Upper lobe of right lung (tissue), 1 donor: ENCODE measurements around the gene SAMD4A. TPM values are rescaled to one million over a fixed set of nuclear protein-coding genes. Genes with fewer than 3 reads are reported as not detected.

Experiments
- ATAC-seq: fragments of 200-7000 bp; cut with Tn5 transposase; one replicate; pipeline ENCODE4 v1.9.1; 2020; ENCODE audit warnings: mild to moderate bottlenecking, moderate library complexity
- DNase-seq: peaks from one replicate; pipeline ENCODE4 v3.0.0-alpha.2; 2020
- H3K27ac ChIP-seq: fragments of 200-600 bp; one replicate; pipeline ENCODE4 v1.8.0; 2022
- H3K27me3 ChIP-seq: fragments of 200-600 bp; one replicate; pipeline ENCODE4 v1.8.0; 2022; ENCODE audit warnings: mild to moderate bottlenecking
- H3K36me3 ChIP-seq: fragments of 200-600 bp; one replicate; pipeline ENCODE4 v1.8.0; 2022
- H3K4me1 ChIP-seq: fragments of 200-600 bp; one replicate; pipeline ENCODE4 v1.8.0; 2022
- H3K4me3 ChIP-seq: fragments of 200-600 bp; one replicate; pipeline ENCODE4 v1.8.0; 2022; ENCODE audit warnings: mild to moderate bottlenecking
- H3K9me3 ChIP-seq: fragments of 200-600 bp; one replicate; pipeline ENCODE4 v1.8.0; 2022
- intact Hi-C: fragments of 100-400 bp; cut with DNase I; formaldehyde crosslinking; loops from one replicate; pipeline ENCODE4 v1.11.0; 2022
- total RNA-seq: library from RNA; stranded (reverse); fragmentation: NEBNext Ultra II Directional; extraction: Animal tissue kit (Norgen Biotek cat#: 25700); gene quantifications from one replicate; pipeline ENCODE4 v1.2.1, GENCODE V29; 2021
- TF ChIP-seq, protein P1 (sequence below): fragments of 200-600 bp; IDR thresholded peaks from one replicate; pipeline ENCODE4 v1.8.0; 2022; ENCODE audit warnings: antibody characterized with exemption
- donor health status: DM: no; HTN: yes; CAD: no; lungs with severe emphysema.

Gene SAMD4A
- total RNA-seq, 1 donor from 2014 or later = 39.1 TPM

GRCh38 chr14:54788701-54789100 lies 221.8 kb downstream of the SAMD4A start:
- no peak for ATAC-seq
- peaks cover 33% of the 10 kb centered on the region for H3K36me3 ChIP-seq
- intact Hi-C loops = no loop called here
- no peaks in the 10 kb centered on the region for H3K27me3 ChIP-seq
- no peak for DNase-seq
- no peaks in the 10 kb centered on the region for H3K9me3 ChIP-seq
- H3K4me3 ChIP-seq = no peak overlapping the region
- TF ChIP-seq, protein P1, sequence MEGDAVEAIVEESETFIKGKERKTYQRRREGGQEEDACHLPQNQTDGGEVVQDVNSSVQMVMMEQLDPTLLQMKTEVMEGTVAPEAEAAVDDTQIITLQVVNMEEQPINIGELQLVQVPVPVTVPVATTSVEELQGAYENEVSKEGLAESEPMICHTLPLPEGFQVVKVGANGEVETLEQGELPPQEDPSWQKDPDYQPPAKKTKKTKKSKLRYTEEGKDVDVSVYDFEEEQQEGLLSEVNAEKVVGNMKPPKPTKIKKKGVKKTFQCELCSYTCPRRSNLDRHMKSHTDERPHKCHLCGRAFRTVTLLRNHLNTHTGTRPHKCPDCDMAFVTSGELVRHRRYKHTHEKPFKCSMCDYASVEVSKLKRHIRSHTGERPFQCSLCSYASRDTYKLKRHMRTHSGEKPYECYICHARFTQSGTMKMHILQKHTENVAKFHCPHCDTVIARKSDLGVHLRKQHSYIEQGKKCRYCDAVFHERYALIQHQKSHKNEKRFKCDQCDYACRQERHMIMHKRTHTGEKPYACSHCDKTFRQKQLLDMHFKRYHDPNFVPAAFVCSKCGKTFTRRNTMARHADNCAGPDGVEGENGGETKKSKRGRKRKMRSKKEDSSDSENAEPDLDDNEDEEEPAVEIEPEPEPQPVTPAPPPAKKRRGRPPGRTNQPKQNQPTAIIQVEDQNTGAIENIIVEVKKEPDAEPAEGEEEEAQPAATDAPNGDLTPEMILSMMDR = no peak
- no peak overlapping the region for H3K27ac ChIP-seq
- no peaks in the 10 kb centered on the region for H3K4me1 ChIP-seq

DNA sequence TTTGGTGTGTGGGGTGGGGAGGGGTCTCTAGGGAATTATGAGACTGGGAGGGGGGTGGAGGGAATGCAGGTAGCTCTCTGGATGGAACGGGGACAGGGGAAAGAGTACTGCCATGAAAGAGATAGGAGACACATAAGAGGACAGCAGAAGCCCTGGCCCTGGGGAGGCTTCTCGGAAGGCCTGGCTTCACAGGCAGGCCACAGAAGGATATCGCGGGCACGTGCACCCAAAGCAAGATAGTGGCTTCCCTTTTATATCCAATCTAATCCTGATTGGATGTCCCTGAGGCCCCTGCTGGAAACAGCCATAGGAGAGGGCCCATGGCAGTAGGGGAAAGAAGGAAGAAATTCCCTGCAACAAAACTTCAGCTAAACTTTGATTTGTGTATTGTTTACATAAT lies 222.2 kb downstream of the SAMD4A start:
- DNase-seq (no peak), ATAC-seq (no peak)
- H3K9me3 ChIP-seq = no peaks in the 10 kb centered on the region
- H3K4me1 ChIP-seq = no peaks in the 10 kb centered on the region
- H3K27ac ChIP-seq = no peak overlapping the region
- TF ChIP-seq, protein P1 = no peak
- H3K36me3 ChIP-seq = peaks cover 33% of the 10 kb centered on the region
- intact Hi-C loops = no loop called here
- H3K4me3 ChIP-seq = no peak overlapping the region
- H3K27me3 ChIP-seq = no peaks in the 10 kb centered on the region

DNA sequence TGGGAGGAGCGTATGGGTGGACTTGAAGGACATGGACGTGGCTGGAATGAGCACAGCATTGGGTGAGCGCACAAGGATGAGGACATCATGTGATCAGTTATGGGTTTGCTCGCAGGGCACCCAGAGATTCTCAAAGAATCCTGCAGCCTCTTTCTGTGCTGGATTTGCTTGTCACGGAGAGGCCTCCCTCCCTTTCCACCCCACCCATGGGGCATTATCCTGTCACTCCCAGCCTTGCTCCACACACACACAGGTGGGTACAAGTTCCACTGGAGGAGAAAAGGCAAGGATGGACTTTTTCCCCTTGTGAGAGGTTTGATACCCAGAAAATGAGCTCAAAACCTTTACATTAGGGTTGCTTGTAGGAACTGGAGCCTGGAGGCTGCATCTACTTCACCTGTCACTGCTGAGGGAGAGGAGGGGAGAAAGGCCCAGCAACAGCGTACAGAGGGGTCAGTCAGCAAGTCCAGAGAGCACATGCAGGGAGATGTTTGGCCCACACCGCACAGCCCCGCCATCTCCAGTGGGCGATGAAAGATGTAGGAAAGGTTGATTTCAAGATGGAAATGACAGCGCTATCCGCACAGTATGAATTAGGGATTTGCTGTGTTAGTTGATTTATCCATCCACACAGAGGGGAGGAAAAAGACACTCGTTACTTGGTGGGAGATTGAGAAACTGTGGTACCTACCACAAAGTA lies 223.0 kb downstream of the SAMD4A start:
- Histone ChIP-seq H3K4me1 (no peaks in the 10 kb centered on the region), H3K27ac (no peak overlapping the region), H3K9me3 (no peaks in the 10 kb centered on the region), H3K27me3 (no peaks in the 10 kb centered on the region), H3K4me3 (no peak overlapping the region), H3K36me3 (peaks cover 26% of the 10 kb centered on the region)
- TF ChIP-seq, protein P1 = no peak
- intact Hi-C loops = no loop called here
- ATAC-seq (no peak), DNase-seq (no peak)

GRCh38 chr14:54791001-54791400 lies 224.1 kb downstream of the SAMD4A start:
- no peak overlapping the region for H3K27ac ChIP-seq
- H3K36me3 ChIP-seq = peaks cover 23% of the 10 kb centered on the region
- DNase-seq (no peak), ATAC-seq (no peak)
- no peaks in the 10 kb centered on the region for H3K9me3 ChIP-seq
- TF ChIP-seq, protein P1 = no peak
- H3K4me3 ChIP-seq = no peak overlapping the region
- intact Hi-C loops = no loop called here
- no peaks in the 10 kb centered on the region for H3K4me1 ChIP-seq
- H3K27me3 ChIP-seq = no peaks in the 10 kb centered on the region

GRCh38 chr14:54792288-54792687 lies 225.4 kb downstream of the SAMD4A start:
- ATAC-seq = no peak

More at GRCh38 chr14:54792288-54792687, 225.4 kb downstream of the SAMD4A start:
- Histone ChIP-seq H3K9me3 (no peaks in the 10 kb centered on the region), H3K4me3 (no peak overlapping the region), H3K27ac (no peak overlapping the region), H3K4me1 (no peaks in the 10 kb centered on the region), H3K36me3 (peaks cover 23% of the 10 kb centered on the region), H3K27me3 (no peaks in the 10 kb centered on the region)
- DNase-seq = no peak
- TF ChIP-seq, protein P1 = no peak
- intact Hi-C loops = no loop called here
